ENCODE results near the gene UNC93B1.

DNA sequence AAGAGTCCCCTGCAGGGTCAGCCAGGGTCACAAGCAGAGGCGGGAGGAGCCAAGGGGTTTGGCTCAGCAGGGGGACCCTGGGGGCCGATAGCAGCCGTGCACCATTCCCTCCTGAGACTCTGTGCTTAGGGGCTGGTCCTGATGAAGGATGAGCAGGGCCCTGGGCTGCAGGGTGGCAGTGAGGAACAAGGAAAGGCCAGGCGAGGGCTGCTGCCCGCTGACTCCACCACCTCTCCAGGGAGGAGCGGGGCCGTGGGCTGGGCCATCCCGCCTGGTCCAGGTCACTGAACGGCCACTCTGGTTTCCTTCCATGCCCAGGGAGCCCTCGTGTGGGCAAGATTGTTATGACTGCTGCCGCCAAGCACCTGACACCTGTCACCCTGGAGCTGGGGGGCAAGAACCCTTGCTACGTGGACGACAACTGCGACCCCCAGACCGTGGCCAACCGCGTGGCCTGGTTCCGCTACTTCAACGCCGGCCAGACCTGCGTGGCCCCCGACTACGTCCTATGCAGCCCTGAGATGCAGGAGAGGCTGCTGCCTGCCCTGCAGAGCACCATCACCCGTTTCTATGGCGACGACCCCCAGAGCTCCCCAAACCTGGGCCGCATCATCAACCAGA lies 17.4 kb upstream of the UNC93B1 start:
- TF ChIP-seq, protein P1, sequence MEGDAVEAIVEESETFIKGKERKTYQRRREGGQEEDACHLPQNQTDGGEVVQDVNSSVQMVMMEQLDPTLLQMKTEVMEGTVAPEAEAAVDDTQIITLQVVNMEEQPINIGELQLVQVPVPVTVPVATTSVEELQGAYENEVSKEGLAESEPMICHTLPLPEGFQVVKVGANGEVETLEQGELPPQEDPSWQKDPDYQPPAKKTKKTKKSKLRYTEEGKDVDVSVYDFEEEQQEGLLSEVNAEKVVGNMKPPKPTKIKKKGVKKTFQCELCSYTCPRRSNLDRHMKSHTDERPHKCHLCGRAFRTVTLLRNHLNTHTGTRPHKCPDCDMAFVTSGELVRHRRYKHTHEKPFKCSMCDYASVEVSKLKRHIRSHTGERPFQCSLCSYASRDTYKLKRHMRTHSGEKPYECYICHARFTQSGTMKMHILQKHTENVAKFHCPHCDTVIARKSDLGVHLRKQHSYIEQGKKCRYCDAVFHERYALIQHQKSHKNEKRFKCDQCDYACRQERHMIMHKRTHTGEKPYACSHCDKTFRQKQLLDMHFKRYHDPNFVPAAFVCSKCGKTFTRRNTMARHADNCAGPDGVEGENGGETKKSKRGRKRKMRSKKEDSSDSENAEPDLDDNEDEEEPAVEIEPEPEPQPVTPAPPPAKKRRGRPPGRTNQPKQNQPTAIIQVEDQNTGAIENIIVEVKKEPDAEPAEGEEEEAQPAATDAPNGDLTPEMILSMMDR (IDR thresholded peaks at IDR 0.05): peak in 4 of 7 experiments; percentile 17 to 47 (median 44)
- peak in 1 of 3 donors; percentile 31 for TF ChIP-seq POLR2AphosphoS5 (IDR thresholded peaks at IDR 0.05)
- TF ChIP-seq POLR2A (IDR thresholded peaks at IDR 0.05): no peak
- no peak for TF ChIP-seq EP300 (IDR thresholded peaks at IDR 0.05)
